GM10248 (cell line): ENCODE measurements around the gene ADAMTS18.

ENCODE experiments used
- CTCF ChIA-PET: fragments of 300-600 bp; sonication (Branson Sonifier 250); formaldehyde crosslinking; extraction: SDS; loops from one replicate; lab custom pipeline; 2021; ENCODE audit warnings: antibody characterized with exemption; lab: Yijun Ruan, JAX
- POLR2A ChIA-PET: fragments of 350-650 bp; sonication (Branson Sonifier 250); formaldehyde crosslinking; extraction: SDS; loops from one replicate; lab custom pipeline; 2020; ENCODE audit warnings: antibody characterized with exemption; lab: Yijun Ruan, JAX
- DNase-seq: peaks from one replicate; pipeline ENCODE4 v3.0.0; 2012; ENCODE audit errors: extremely low spot score
- CTCF ChIP-seq: IDR thresholded peaks from 2 replicates; pipeline ENCODE4 v1.5.1; 2012; ENCODE audit warnings: mild to moderate bottlenecking, low read depth; ENCODE audit errors: extremely low read depth, missing control alignments, control extremely low read depth

Gene ADAMTS18

GRCh38 chr16:77449208-77449607 lies 14.4 kb upstream of the ADAMTS18 start:
- CTCF ChIA-PET, result no interaction called here
- POLR2A ChIA-PET, result no interaction called here
- DNase-seq, result no peak

GRCh38 chr16:77445324-77445723 lies 10.5 kb upstream of the ADAMTS18 start:
- no peak for DNase-seq
- no peak for TF ChIP-seq CTCF
- POLR2A ChIA-PET, result no interaction called here
- CTCF ChIA-PET, result no interaction called here

More at GRCh38 chr16:77449208-77449607, 14.4 kb upstream of the ADAMTS18 start:
- TF ChIP-seq CTCF, result no peak

- CTCF ChIA-PET, result no interaction called here
- no peak for DNase-seq
- POLR2A ChIA-PET, result no interaction called here
- no peak for TF ChIP-seq CTCF
Measured at GRCh38 chr16:77444147-77444460, 9.3 kb upstream of the ADAMTS18 start.

GRCh38 chr16:77443357-77444146 lies 8.7 kb upstream of the ADAMTS18 start:
- POLR2A ChIA-PET, result no interaction called here
- no peak for DNase-seq
- CTCF ChIA-PET, result no interaction called here
- TF ChIP-seq CTCF, result no peak

GRCh38 chr16:77442078-77442477 lies 7.2 kb upstream of the ADAMTS18 start:
- CTCF ChIA-PET, result no interaction called here
- POLR2A ChIA-PET, result no interaction called here

GRCh38 chr16:77439106-77439505 lies 4.3 kb upstream of the ADAMTS18 start:
- DNase-seq, result no peak
- ChIA-PET POLR2A (no interaction called here), CTCF (interaction anchor here (1.4 kb wide), 1 partner anchor 9 kb away, joined by 3 read pairs; no protein-coding TSS in a partner anchor)
- no peak for TF ChIP-seq CTCF

More at GRCh38 chr16:77442078-77442477, 7.2 kb upstream of the ADAMTS18 start:
- no peak for DNase-seq
- no peak for TF ChIP-seq CTCF

GRCh38 chr16:77437859-77438258 lies 3.0 kb upstream of the ADAMTS18 start:
- POLR2A ChIA-PET, result no interaction called here
- TF ChIP-seq CTCF, result no peak
- DNase-seq, result no peak
- CTCF ChIA-PET, result interaction anchor here (0.7 to 2.2 kb wide), 4 partner anchors 17 to 147 kb away, joined by 3 to 7 read pairs (median 3); no protein-coding TSS in a partner anchor
